Heart left ventricle (tissue), 16 donors: ENCODE measurements around the gene SYPL1. TPM values are rescaled to one million over a fixed set of nuclear protein-coding genes. Genes with fewer than 3 reads are reported as not detected.
A peak's percentile ranks its signal among the peaks of the same experiment; 100 is the strongest.

ENCODE experiments used
- ATAC-seq, 4 donors: fragments of 200-7000 bp; cut with Tn5 transposase; one replicate each; pipeline ENCODE4 v1.9.1; 2020 to 2022; ENCODE audit warnings: moderate library complexity in 4 of 4, mild to moderate bottlenecking in 3 of 4, moderate number of reproducible peaks in 1 of 4
- DNase-seq, 5 donors: peaks; one replicate each; pipeline ENCODE4 v3.0.0-alpha.2; 2020
- H3K27ac ChIP-seq, 12 donors: fragments of 200-600 bp; sonication (generic) in 4 of 12; one replicate each; pipeline versions ENCODE4 v1.5.0 to v1.8.0; 2016 to 2022; ENCODE audit warnings: mild to moderate bottlenecking in 2 of 12
- H3K27me3 ChIP-seq, 9 donors: fragments of 200-600 bp; sonication (generic) in 2 of 9; one replicate each; pipeline versions ENCODE4 v1.5.1 to v1.8.0; 2016 to 2022; ENCODE audit warnings: mild to moderate bottlenecking in 3 of 9
- H3K36me3 ChIP-seq, 9 donors: fragments of 200-600 bp; sonication (generic) in 2 of 9; one replicate each; pipeline versions ENCODE4 v1.5.0 to v1.8.0; 2018 to 2022; ENCODE audit warnings: mild to moderate bottlenecking in 2 of 9
- H3K4me1 ChIP-seq, 12 donors: fragments of 200-600 bp; sonication (generic) in 4 of 12; one replicate each; pipeline versions ENCODE4 v1.5.0 to v1.8.0; 2016 to 2022; ENCODE audit warnings: mild to moderate bottlenecking in 3 of 12
- H3K4me3 ChIP-seq, 12 donors: fragments of 200-600 bp; sonication (generic) in 4 of 12; one replicate each; pipeline versions ENCODE4 v1.5.0 to v1.8.0; 2017 to 2022; ENCODE audit warnings: mild to moderate bottlenecking in 9 of 12, moderate library complexity in 4 of 12
- H3K9me3 ChIP-seq, 12 donors: fragments of 200-600 bp; sonication (generic) in 4 of 12; one replicate each; pipeline versions ENCODE4 v1.5.0 to v1.8.0; 2016 to 2022; ENCODE audit warnings: mild to moderate bottlenecking in 1 of 12
- CTCF ChIP-seq, 12 donors: fragments of 200-600 bp; sonication (generic) in 4 of 12; IDR thresholded peaks; one replicate each; pipeline versions ENCODE4 v1.5.0 to v1.8.0; 2018 to 2022; ENCODE audit warnings: antibody characterized with exemption in 12 of 12, mild to moderate bottlenecking in 5 of 12
- POLR2A ChIP-seq, 2 donors: fragments of 450-650 bp; IDR thresholded peaks; one replicate each; pipeline ENCODE4 v1.6.1; 2017; ENCODE audit warnings: antibody characterized with exemption in 2 of 2, mild to moderate bottlenecking in 2 of 2, moderate library complexity in 2 of 2
- WGBS, 4 donors: extraction: QIAGEN DNeasy Blood & Tissue Kit in 2 of 4; methylation state at CpG; one replicate each; pipeline versions ENCODE4 v1.1.5 to v1.1.7; 2013 to 2018; 5-methylcytosine and 5-hydroxymethylcytosine counted together
- intact Hi-C, 10 donors: fragments of 100-400 bp; cut with DNase I; formaldehyde crosslinking; loops; one replicate each; pipeline versions ENCODE4 v1.11.1 to v1.14.2; 2022
- polyA plus RNA-seq, 2 donors: library from polyadenylated mRNA; stranded (reverse); fragments of 200-250 nt; gene quantifications; one replicate each; pipeline ENCODE4 v1.2.3, GENCODE V29; 2013
- total RNA-seq, 9 donors: library from RNA; depleted of rRNA in 2 of 9; stranded (reverse); fragments of >200 nt in 2 of 9; fragmentation: NEBNext Ultra II Directional in 3 of 9; extraction: Animal tissue kit (Norgen Biotek cat#: 25700) in 3 of 9; gene quantifications; one replicate each; pipeline versions ENCODE4 v1.1.0 to v1.2.4, GENCODE V29; 2016 to 2023
- donor health status: ischemic (EF 13 %, LVEDD 7.1; RV severe dilation, severe dysfunction).
- donor health status: healthy with polysubstance abuse.
- donor health status: DM: no; HTN: yes; CAD: no.
- donor health status: DM: no; HTN: no; CAD: no.
- donor health status: ischemic (EF 25% LVEDD 6.9; RV normal size, moderate dysfunction).
- donor health status: ischemic (EF 25% LVEDD 5.7; RV mildly dilated, moderate dysfunction).
- donor health status: healthy.
- donor health status: DM: yes; HTN: yes; CAD: no.
- donor health status: ischemic (EF 35%, LVEDD 5.7; RV mildly dilated, moderate dysfunction).
- donor health status: nonischemic (EF 11% LVEDD 7.7; RV severe dilation, severe dysfunction).
- donor health status: DM: yes; HTN: yes; CAD: no.
- donor health status: PGD.
- donor health status: ischemic (EF 29% LVEDD 5.4; RV normal size, mild dysfunction).
- donor health status: nonischemic (EF 23%, LVEDD 6.1; RV moderate dilation, normal function).

SYPL1 gene
- total and polyA plus RNA-seq, 11 donors = 70.6 to 99.8 (median 78.5) TPM

DNA sequence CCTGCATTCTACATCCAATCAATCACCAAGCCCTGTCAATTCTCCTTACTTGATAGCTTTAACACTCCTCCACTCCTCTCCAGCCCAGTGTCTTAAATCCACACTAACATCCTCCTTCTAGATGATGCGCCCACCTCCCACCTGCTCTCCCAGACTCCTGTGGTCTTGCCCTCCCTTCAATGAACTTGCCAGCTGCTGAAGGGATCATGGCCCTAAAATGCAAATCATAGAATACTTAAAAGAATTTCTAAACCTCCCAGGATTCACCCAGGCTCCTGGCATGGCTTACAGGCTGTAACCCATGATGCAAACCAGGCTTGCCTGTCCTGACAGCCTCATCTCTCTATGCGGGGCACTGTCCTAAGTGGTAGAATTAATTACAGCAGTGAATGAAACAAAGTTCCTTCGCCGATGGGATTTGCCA, 43.6 kb downstream of the SYPL1 start:
- Histone ChIP-seq H3K9me3 (no peaks in the 10 kb centered on the region), H3K4me1 (peaks cover 0 to 74% (median 59%) of the 10 kb centered on the region in 12 donors), H3K36me3 (no peaks in the 10 kb centered on the region), H3K4me3 (no peak overlapping the region), H3K27me3 (no peaks in the 10 kb centered on the region), H3K27ac (peak overlapping the region in 6 of 12 donors; percentile 24 to 87 (median 57))
- WGBS, 4 donors = 76 to 82% (median 80%) methylated on average over 4 of the region's 4 CpGs
- no peak for DNase-seq
- no peak for ATAC-seq
- intact Hi-C loops = loop anchor here in 6 of 10 donors (5.0 to 10.0 kb wide), 3 partner anchors 44 to 216 kb away; partner anchors contain the start of genes SYPL1 (in 4 of the 6) and NAMPT (in 2 of the 6)
- TF ChIP-seq CTCF (IDR thresholded peaks at IDR 0.05) = no peak
- TF ChIP-seq POLR2A (IDR thresholded peaks at IDR 0.05) = no peak

- ATAC-seq = no peak
- H3K36me3 ChIP-seq = no peaks in the 10 kb centered on the region
- 65 to 96% (median 92%) methylated on average over 3 of the region's 3 CpGs for WGBS, 4 donors
- intact Hi-C loops = loop anchor here in 6 of 10 donors (5.0 to 10.0 kb wide), 3 partner anchors 45 to 217 kb away; partner anchors contain the start of genes SYPL1 (in 4 of the 6) and NAMPT (in 2 of the 6)
- H3K9me3 ChIP-seq = no peaks in the 10 kb centered on the region
- H3K27me3 ChIP-seq = no peaks in the 10 kb centered on the region
- peaks cover 0 to 65% (median 57%) of the 10 kb centered on the region in 12 donors for H3K4me1 ChIP-seq
- DNase-seq = no peak
- H3K27ac ChIP-seq = peak overlapping the region in 1 of 12 donors; percentile 87
- H3K4me3 ChIP-seq = no peak overlapping the region
- no peak for TF ChIP-seq CTCF (IDR thresholded peaks at IDR 0.05)
These were observed 44.4 kb downstream of the SYPL1 start for GRCh38 chr7:106067678-106068077.

DNA sequence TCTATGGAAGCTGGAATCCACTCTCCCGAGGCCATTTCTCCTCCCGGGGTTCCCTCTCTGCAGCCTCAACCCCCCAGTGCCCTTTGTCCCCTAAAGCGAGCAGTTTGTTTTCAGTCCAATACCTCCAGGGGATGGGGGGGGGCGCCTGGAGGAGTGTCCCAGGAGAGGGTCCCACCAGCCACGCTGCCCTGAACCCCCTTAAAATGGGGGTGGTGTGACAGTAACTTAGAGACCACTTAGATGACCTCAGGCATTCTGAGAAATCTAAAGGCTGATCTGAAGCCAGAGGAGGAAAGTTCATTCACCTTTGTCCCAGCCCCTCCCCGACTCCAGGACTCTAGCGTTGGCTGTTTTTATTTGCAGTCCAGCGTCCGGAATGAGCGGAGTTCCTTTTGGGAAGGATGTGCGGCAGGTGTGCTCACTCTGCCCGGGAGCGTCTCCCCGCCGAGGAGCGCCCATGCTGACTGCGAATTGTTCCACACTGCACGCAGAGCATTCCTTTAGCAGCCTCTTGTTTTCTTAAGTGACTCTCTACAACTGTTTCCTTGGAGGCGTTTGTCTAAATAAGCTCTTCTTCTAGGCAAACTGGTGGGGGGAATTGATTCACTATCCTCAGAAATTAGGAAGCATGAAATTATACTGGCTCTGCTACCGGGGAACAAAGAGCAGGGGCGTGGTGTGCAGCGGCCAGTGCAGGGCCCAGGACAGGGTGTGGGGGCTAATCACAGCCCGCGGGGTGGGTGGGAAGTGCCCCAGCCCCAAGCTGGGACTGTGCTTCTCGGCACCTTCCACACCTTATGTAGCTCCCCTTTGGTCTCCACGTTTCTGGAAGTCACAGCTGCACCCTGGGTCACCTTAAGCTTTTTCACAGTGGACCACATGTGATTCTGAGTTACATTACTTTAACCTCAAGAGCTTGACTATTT, 46.3 kb downstream of the SYPL1 start:
- Histone ChIP-seq H3K27me3 (no peaks in the 10 kb centered on the region), H3K27ac (peak overlapping the region; percentile 65 to 96 (median 86)), H3K4me3 (peak overlapping the region in 10 of 12 donors; percentile 7 to 51 (median 34)), H3K9me3 (no peaks in the 10 kb centered on the region), H3K4me1 (peaks cover 0 to 47% (median 39%) of the 10 kb centered on the region in 12 donors), H3K36me3 (no peaks in the 10 kb centered on the region)
- intact Hi-C loops = loop anchor here in 7 of 10 donors (1.0 to 10.0 kb wide), 6 partner anchors 45 to 219 kb away; partner anchors contain the start of genes SYPL1 (in 6 of the 7) and NAMPT (in 2 of the 7)
- DNase-seq (no peak), ATAC-seq (peak in 3 of 4 donors; percentile 3 to 7 (median 4))
- TF ChIP-seq POLR2A (IDR thresholded peaks at IDR 0.05) (no peak), CTCF (IDR thresholded peaks at IDR 0.05) (no peak)
- 36 to 54% (median 44%) methylated on average over 25 to 26 of the region's 26 CpGs for WGBS, 4 donors
